ENCODE results near the gene APBA3. TPM values are rescaled to one million over a fixed set of nuclear protein-coding genes. Genes with fewer than 3 reads are reported as not detected.
A peak's percentile ranks its signal among the peaks of the same experiment; 100 is the strongest.

Gene APBA3
- total and polyA plus RNA-seq, 2 of the 4 experiments (the other 2 are of a cell fraction) = 9.5 to 18.4 TPM

GRCh38 chr19:3809881-3810707, 48.6 kb upstream of the APBA3 start:
- Histone ChIP-seq H2BK20ac (ENCODE audit: low read depth, low read length) (no peak overlapping the region), H4K8ac (ENCODE audit: low read depth in 2 of 2, low read length in 2 of 2) (no peak overlapping the region), H2AK5ac (ENCODE audit: low read depth, low read length) (no peak overlapping the region), H3K36me3 (ENCODE audit: control insufficient read depth, insufficient read depth, low read length) (no peaks in the 10 kb centered on the region), H4K20me1 (ENCODE audit: insufficient read depth, low read length) (no peaks in the 10 kb centered on the region), H3K18ac (ENCODE audit: low read depth, low read length) (no peak overlapping the region), H2AK9ac (replicated peaks; ENCODE audit: low read depth, low read length, poor library complexity) (no peak overlapping the region), H3K27ac (ENCODE audit: insufficient read depth, low read length) (no peak overlapping the region), H3K27me3 (ENCODE audit: control insufficient read depth, insufficient read depth, low read length) (peaks cover 8% of the 10 kb centered on the region), H3K9ac (ENCODE audit: low read depth, low read length) (no peak overlapping the region), H3K4me3 (ENCODE audit: insufficient read depth, low read depth, low read length) (no peak overlapping the region), H2AFZ (replicated peaks; ENCODE audit: low read length, poor library complexity) (peak overlapping the region; percentile 51), H4K91ac (ENCODE audit: insufficient read depth, low read depth, low read length) (no peak overlapping the region), H3K4me2 (ENCODE audit: low read depth, low read length) (no peak overlapping the region), H3K9me1 (ENCODE audit: insufficient read depth, low read length) (peaks cover 5% of the 10 kb centered on the region), H4K5ac (ENCODE audit: low read depth, low read length) (no peak overlapping the region), H3K56ac (ENCODE audit: extremely low read depth, insufficient read depth, low read length) (no peak overlapping the region), H3K4me1 (ENCODE audit: control insufficient read depth, insufficient read depth, low read length) (no peaks in the 10 kb centered on the region), H2BK120ac (ENCODE audit: low read depth, low read length) (no peak overlapping the region), H3K79me1 (ENCODE audit: low read depth in 1 of 2, low read length in 2 of 2) (no peaks in the 10 kb centered on the region), H3K9me3 (ENCODE audit: control insufficient read depth, insufficient read depth, low read length) (no peaks in the 10 kb centered on the region), H3K14ac (replicated peaks; ENCODE audit: low read depth, low read length) (no peak overlapping the region), H2BK5ac (ENCODE audit: low read depth, low read length, poor library complexity, severe bottlenecking) (no peak overlapping the region), H2BK15ac (ENCODE audit: low read depth, low read length) (no peak overlapping the region), H3K4ac (ENCODE audit: low read depth, low read length) (no peak overlapping the region), H3K23ac (ENCODE audit: low read depth, low read length) (no peak overlapping the region)
- dilution Hi-C loops (cut with HindIII; ENCODE audit: low sequenced_read_pairs, unreplicated experiment) = no loop called here
- intact Hi-C loops (cut with micrococcal nuclease) = no loop called here
- TF ChIP-seq MXI1 (IDR thresholded peaks at IDR 0.05; ENCODE audit: borderline replicate concordance, low read depth, low read length) = no peak
- TF ChIP-seq SMC3 (IDR thresholded peaks at IDR 0.05; ENCODE audit: low read depth, low read length) = no peak
- no peak for ATAC-seq (ENCODE audit: low read depth)
- WGBS, 2 experiments (ENCODE audit: extremely low coverage in 2 of 2, insufficient read length in 1 of 2) = no CpG with 5 or more reads among the region's 26 CpGs
- no TSS peak for BruUV-seq (replicated peaks)
- ChIA-PET CTCF (no interaction called here), POLR2A (ENCODE audit: unreplicated experiment) (no interaction called here)
- in situ Hi-C loops (cut with MboI; ENCODE audit: low sequenced_read_pairs) = no loop called here
- no peak for DNase-seq
